ENCODE measurements around the gene SYNE4. TPM values are rescaled to one million over a fixed set of nuclear protein-coding genes. Genes with fewer than 3 reads are reported as not detected.

SYNE4 gene
- total and polyA plus RNA-seq, 2 of the 13 experiments (the other 11 are each of a cell fraction or from before 2014, with no cell fraction given), result 13.7 to 23.0 TPM

DNA sequence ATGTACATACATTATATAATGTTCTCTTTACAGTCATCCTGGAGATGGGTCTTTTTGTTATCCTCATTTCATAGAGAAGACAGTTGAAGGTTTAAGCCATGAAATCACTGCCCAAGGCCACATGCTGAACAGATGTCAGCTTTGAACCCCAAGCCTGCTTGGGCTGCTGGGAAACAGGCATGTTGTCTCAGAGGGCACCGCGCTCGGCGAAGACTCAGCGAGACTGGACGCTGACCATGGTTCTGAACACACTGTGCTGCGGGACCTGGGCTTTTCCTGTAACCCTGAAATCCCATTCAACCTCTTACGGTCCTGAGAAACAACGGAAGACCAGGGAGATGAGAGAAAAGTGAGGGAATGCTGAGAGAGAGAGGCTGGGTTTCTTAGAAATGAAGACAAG lies 45.1 kb downstream of the SYNE4 start (continued):
- TF ChIP-seq, protein P1, sequence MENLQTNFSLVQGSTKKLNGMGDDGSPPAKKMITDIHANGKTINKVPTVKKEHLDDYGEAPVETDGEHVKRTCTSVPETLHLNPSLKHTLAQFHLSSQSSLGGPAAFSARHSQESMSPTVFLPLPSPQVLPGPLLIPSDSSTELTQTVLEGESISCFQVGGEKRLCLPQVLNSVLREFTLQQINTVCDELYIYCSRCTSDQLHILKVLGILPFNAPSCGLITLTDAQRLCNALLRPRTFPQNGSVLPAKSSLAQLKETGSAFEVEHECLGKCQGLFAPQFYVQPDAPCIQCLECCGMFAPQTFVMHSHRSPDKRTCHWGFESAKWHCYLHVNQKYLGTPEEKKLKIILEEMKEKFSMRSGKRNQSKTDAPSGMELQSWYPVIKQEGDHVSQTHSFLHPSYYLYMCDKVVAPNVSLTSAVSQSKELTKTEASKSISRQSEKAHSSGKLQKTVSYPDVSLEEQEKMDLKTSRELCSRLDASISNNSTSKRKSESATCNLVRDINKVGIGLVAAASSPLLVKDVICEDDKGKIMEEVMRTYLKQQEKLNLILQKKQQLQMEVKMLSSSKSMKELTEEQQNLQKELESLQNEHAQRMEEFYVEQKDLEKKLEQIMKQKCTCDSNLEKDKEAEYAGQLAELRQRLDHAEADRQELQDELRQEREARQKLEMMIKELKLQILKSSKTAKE (CRISPR knock-in tag; IDR thresholded peaks at IDR 0.05; ENCODE audit: borderline replicate concordance), result no peak
- TF ChIP-seq ZNF562 (CRISPR knock-in tag; IDR thresholded peaks at IDR 0.05; ENCODE audit: borderline replicate concordance), result no peak
- TF ChIP-seq, protein P2, sequence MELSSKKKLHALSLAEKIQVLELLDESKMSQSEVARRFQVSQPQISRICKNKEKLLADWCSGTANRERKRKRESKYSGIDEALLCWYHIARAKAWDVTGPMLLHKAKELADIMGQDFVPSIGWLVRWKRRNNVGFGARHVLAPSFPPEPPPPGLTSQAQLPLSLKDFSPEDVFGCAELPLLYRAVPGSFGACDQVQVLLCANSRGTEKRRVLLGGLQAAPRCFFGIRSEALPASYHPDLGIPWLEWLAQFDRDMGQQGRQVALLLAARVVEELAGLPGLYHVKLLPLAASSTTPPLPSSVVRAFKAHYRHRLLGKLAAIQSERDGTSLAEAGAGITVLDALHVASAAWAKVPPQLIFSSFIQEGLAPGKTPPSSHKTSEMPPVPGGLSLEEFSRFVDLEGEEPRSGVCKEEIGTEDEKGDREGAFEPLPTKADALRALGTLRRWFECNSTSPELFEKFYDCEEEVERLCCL (CRISPR knock-in tag; IDR thresholded peaks at IDR 0.05; ENCODE audit: borderline replicate concordance), result no peak
- TF ChIP-seq ZSCAN9 (CRISPR knock-in tag; IDR thresholded peaks at IDR 0.05; ENCODE audit: borderline replicate concordance), result peak; percentile 98
- peak; percentile 89 for TF ChIP-seq ZNF441 (CRISPR knock-in tag; IDR thresholded peaks at IDR 0.05; ENCODE audit: borderline replicate concordance)
- TF ChIP-seq ZNF777 (CRISPR knock-in tag; IDR thresholded peaks at IDR 0.05), result peak; percentile 55; the same call in 1 of the 2 replicates
- peak; percentile 89; the same call in 1 of the 2 replicates for TF ChIP-seq EHMT2 (IDR thresholded peaks at IDR 0.05; ENCODE audit: borderline replicate concordance, low read depth, low read length)
- peak; percentile 85 for TF ChIP-seq TEF (CRISPR knock-in tag; IDR thresholded peaks at IDR 0.05)
- TF ChIP-seq ZNF430 (CRISPR knock-in tag; IDR thresholded peaks at IDR 0.05), result peak; percentile 90
- TF ChIP-seq ZNF746 (CRISPR knock-in tag; IDR thresholded peaks at IDR 0.05), result no peak
- TF ChIP-seq NFKB2 (CRISPR knock-in tag; IDR thresholded peaks at IDR 0.05; ENCODE audit: borderline replicate concordance), result peak; percentile 92
- no peak for TF ChIP-seq IRF1 (CRISPR knock-in tag; IDR thresholded peaks at IDR 0.05; ENCODE audit: low read depth)
- peak; percentile 37; the same call in 1 of the 2 replicates for TF ChIP-seq ISL2 (CRISPR knock-in tag; IDR thresholded peaks at IDR 0.05)
- TF ChIP-seq AGO2 (optimal IDR thresholded peaks at IDR 0.05; ENCODE audit: low read depth, low read length), result no peak
- TF ChIP-seq, protein P3, sequence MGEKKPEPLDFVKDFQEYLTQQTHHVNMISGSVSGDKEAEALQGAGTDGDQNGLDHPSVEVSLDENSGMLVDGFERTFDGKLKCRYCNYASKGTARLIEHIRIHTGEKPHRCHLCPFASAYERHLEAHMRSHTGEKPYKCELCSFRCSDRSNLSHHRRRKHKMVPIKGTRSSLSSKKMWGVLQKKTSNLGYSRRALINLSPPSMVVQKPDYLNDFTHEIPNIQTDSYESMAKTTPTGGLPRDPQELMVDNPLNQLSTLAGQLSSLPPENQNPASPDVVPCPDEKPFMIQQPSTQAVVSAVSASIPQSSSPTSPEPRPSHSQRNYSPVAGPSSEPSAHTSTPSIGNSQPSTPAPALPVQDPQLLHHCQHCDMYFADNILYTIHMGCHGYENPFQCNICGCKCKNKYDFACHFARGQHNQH (CRISPR knock-in tag; IDR thresholded peaks at IDR 0.05), result peak; percentile 61; the same call in 1 of the 2 replicates

All from HepG2 (cell line).